Measurements from ENCODE around the gene SLC6A7. TPM values are rescaled to one million over a fixed set of nuclear protein-coding genes. Genes with fewer than 3 reads are reported as not detected.

The SLC6A7 gene
- polyA plus RNA-seq, 1 experiment: not detected

DNA sequence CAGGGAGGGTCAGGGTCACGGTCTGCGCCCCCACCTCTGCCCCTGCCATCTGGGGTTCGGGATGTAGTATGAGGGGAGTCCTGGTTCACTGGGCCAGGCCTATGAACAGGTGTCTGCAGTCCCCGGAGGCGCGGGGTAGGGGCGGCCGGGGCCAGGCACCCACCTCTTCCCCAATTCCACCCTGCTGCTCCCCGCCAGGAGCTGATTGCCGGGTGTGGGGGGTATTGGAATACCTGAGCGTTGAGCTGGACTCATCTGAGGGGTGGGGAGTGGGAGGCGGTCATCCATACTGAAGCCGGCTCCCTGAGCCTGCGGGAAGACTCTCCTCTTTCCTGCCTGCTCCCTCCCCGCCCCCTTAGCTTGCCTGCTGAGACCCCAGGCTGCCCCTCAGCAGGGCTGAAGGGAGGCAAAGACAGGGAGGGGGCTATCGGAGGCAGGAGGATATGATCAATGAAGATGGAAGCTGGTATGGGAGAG, 679 bp downstream of the SLC6A7 start:
- DNase-seq (ENCODE audit: low read depth): no peak
- CTCF ChIA-PET: interaction anchor here (0.6 to 1.5 kb wide), 4 partner anchors 13 to 67 kb away, joined by 3 to 5 read pairs (median 4); no protein-coding TSS in a partner anchor
- POLR2A ChIA-PET: no interaction called here
- H3K27me3 ChIP-seq (ENCODE audit: control insufficient read depth, insufficient read depth, low read length): peaks cover 37% of the 10 kb centered on the region
- no peak overlapping the region for H3K4me3 ChIP-seq (ENCODE audit: low read depth, low read length)
- H3K36me3 ChIP-seq (ENCODE audit: control insufficient read depth, insufficient read depth, low read length): no peaks in the 10 kb centered on the region
- TF ChIP-seq, protein P1, sequence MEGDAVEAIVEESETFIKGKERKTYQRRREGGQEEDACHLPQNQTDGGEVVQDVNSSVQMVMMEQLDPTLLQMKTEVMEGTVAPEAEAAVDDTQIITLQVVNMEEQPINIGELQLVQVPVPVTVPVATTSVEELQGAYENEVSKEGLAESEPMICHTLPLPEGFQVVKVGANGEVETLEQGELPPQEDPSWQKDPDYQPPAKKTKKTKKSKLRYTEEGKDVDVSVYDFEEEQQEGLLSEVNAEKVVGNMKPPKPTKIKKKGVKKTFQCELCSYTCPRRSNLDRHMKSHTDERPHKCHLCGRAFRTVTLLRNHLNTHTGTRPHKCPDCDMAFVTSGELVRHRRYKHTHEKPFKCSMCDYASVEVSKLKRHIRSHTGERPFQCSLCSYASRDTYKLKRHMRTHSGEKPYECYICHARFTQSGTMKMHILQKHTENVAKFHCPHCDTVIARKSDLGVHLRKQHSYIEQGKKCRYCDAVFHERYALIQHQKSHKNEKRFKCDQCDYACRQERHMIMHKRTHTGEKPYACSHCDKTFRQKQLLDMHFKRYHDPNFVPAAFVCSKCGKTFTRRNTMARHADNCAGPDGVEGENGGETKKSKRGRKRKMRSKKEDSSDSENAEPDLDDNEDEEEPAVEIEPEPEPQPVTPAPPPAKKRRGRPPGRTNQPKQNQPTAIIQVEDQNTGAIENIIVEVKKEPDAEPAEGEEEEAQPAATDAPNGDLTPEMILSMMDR (IDR thresholded peaks at IDR 0.05; ENCODE audit: insufficient read depth, low read depth, low read length): no peak

- TF ChIP-seq, protein P1 (IDR thresholded peaks at IDR 0.05; ENCODE audit: insufficient read depth, low read depth, low read length): no peak
- no peak for DNase-seq (ENCODE audit: low read depth)
- Histone ChIP-seq H3K36me3 (ENCODE audit: control insufficient read depth, insufficient read depth, low read length) (no peaks in the 10 kb centered on the region), H3K4me3 (ENCODE audit: low read depth, low read length) (no peak overlapping the region), H3K27me3 (ENCODE audit: control insufficient read depth, insufficient read depth, low read length) (peaks cover 39% of the 10 kb centered on the region)
- CTCF ChIA-PET: interaction anchor here (1.1 to 1.5 kb wide), 2 partner anchors 15 to 31 kb away, joined by 4 to 5 read pairs; no protein-coding TSS in a partner anchor
- POLR2A ChIA-PET: no interaction called here
These were observed 1.1 kb downstream of the SLC6A7 start for GRCh38 chr5:150190987-150191386.

- H3K4me3 ChIP-seq (ENCODE audit: low read depth, low read length): no peak overlapping the region
- ChIA-PET CTCF (interaction anchor here (0.9 to 1.4 kb wide), 4 partner anchors 11 to 60 kb away, joined by 3 read pairs; no protein-coding TSS in a partner anchor), POLR2A (no interaction called here)
- no peaks in the 10 kb centered on the region for H3K36me3 ChIP-seq (ENCODE audit: control insufficient read depth, insufficient read depth, low read length)
- TF ChIP-seq, protein P1 (IDR thresholded peaks at IDR 0.05; ENCODE audit: insufficient read depth, low read depth, low read length): no peak
- H3K27me3 ChIP-seq (ENCODE audit: control insufficient read depth, insufficient read depth, low read length): peaks cover 39% of the 10 kb centered on the region
- DNase-seq (ENCODE audit: low read depth): no peak
These were observed 2.6 kb downstream of the SLC6A7 start for GRCh38 chr5:150192462-150192861.

GRCh38 chr5:150195736-150196485, 6.0 kb downstream of the SLC6A7 start:
- ChIA-PET POLR2A (no interaction called here), CTCF (interaction anchor here (0.7 to 1.8 kb wide), 3 partner anchors 14 to 23 kb away, joined by 3 to 5 read pairs (median 4); no protein-coding TSS in a partner anchor)
- H3K27me3 ChIP-seq (ENCODE audit: control insufficient read depth, insufficient read depth, low read length): peaks cover 15% of the 10 kb centered on the region
- TF ChIP-seq, protein P1 (IDR thresholded peaks at IDR 0.05; ENCODE audit: insufficient read depth, low read depth, low read length): no peak
- DNase-seq (ENCODE audit: low read depth): no peak
- H3K4me3 ChIP-seq (ENCODE audit: low read depth, low read length): no peak overlapping the region
- H3K36me3 ChIP-seq (ENCODE audit: control insufficient read depth, insufficient read depth, low read length): no peaks in the 10 kb centered on the region

- Histone ChIP-seq H3K36me3 (ENCODE audit: control insufficient read depth, insufficient read depth, low read length) (no peaks in the 10 kb centered on the region), H3K4me3 (ENCODE audit: low read depth, low read length) (no peak overlapping the region), H3K27me3 (ENCODE audit: control insufficient read depth, insufficient read depth, low read length) (peaks cover 15% of the 10 kb centered on the region)
- ChIA-PET CTCF (interaction anchor here (1.3 kb wide), 1 partner anchor 23 kb away, joined by 5 read pairs; no protein-coding TSS in a partner anchor), POLR2A (no interaction called here)
- TF ChIP-seq, protein P1 (IDR thresholded peaks at IDR 0.05; ENCODE audit: insufficient read depth, low read depth, low read length): no peak
- DNase-seq (ENCODE audit: low read depth): no peak
These were observed 6.7 kb downstream of the SLC6A7 start for GRCh38 chr5:150196514-150196913.
